ENCODE results near the gene COBL. TPM values are rescaled to one million over a fixed set of nuclear protein-coding genes. Genes with fewer than 3 reads are reported as not detected.

COBL gene
- total and polyA plus RNA-seq, 2 of the 4 experiments (the other 2 are of a cell fraction) = under 0.01 TPM; not detected in 1

- Histone ChIP-seq H3K27me3 (ENCODE audit: control insufficient read depth, insufficient read depth, low read length) (peaks cover 23% of the 10 kb centered on the region), H3K36me3 (ENCODE audit: control insufficient read depth, insufficient read depth, low read length) (no peaks in the 10 kb centered on the region), H3K9me3 (ENCODE audit: control insufficient read depth, insufficient read depth, low read length) (no peaks in the 10 kb centered on the region), H2BK15ac (ENCODE audit: low read depth, low read length) (no peak overlapping the region), H3K4ac (ENCODE audit: low read depth, low read length) (no peak overlapping the region), H4K5ac (ENCODE audit: low read depth, low read length) (no peak overlapping the region), H2AK5ac (ENCODE audit: low read depth, low read length) (no peak overlapping the region), H3K9me1 (ENCODE audit: insufficient read depth, low read length) (no peaks in the 10 kb centered on the region), H3K9ac (ENCODE audit: low read depth, low read length) (no peak overlapping the region), H3K56ac (ENCODE audit: extremely low read depth, insufficient read depth, low read length) (no peak overlapping the region), H3K79me1 (ENCODE audit: low read depth in 1 of 2, low read length in 2 of 2) (no peaks in the 10 kb centered on the region), H3K23ac (ENCODE audit: low read depth, low read length) (no peak overlapping the region), H3K4me3 (ENCODE audit: insufficient read depth, low read depth, low read length) (no peak overlapping the region), H4K91ac (ENCODE audit: insufficient read depth, low read depth, low read length) (no peak overlapping the region), H2BK20ac (ENCODE audit: low read depth, low read length) (no peak overlapping the region), H3K4me1 (ENCODE audit: control insufficient read depth, insufficient read depth, low read length) (no peaks in the 10 kb centered on the region), H2AFZ (replicated peaks; ENCODE audit: low read length, poor library complexity) (no peak overlapping the region), H2AK9ac (replicated peaks; ENCODE audit: low read depth, low read length, poor library complexity) (no peak overlapping the region), H2BK5ac (ENCODE audit: low read depth, low read length, poor library complexity, severe bottlenecking) (no peak overlapping the region), H3K14ac (replicated peaks; ENCODE audit: low read depth, low read length) (no peak overlapping the region), H3K4me2 (ENCODE audit: low read depth, low read length) (no peak overlapping the region), H3K27ac (ENCODE audit: insufficient read depth, low read length) (no peak overlapping the region), H2BK120ac (ENCODE audit: low read depth, low read length) (no peak overlapping the region), H4K20me1 (ENCODE audit: insufficient read depth, low read length) (no peaks in the 10 kb centered on the region), H3K18ac (ENCODE audit: low read depth, low read length) (no peak overlapping the region), H4K8ac (ENCODE audit: low read depth in 2 of 2, low read length in 2 of 2) (no peak overlapping the region)
- dilution Hi-C loops (cut with HindIII; ENCODE audit: low sequenced_read_pairs, unreplicated experiment) = no loop called here
- no peak for ATAC-seq (ENCODE audit: low read depth)
- no CpG with 5 or more reads among the region's 12 CpGs for WGBS, 2 experiments (ENCODE audit: extremely low coverage in 2 of 2, insufficient read length in 1 of 2)
- ChIA-PET CTCF (no interaction called here), POLR2A (ENCODE audit: unreplicated experiment) (no interaction called here)
- DNase-seq = no peak
- no TSS peak for BruUV-seq (replicated peaks)
- intact Hi-C loops (cut with micrococcal nuclease) = no loop called here
- no peak for TF ChIP-seq RCOR1 (IDR thresholded peaks at IDR 0.05; ENCODE audit: insufficient replicate concordance, low read length)
- TF ChIP-seq MAZ (IDR thresholded peaks at IDR 0.05; ENCODE audit: borderline replicate concordance, low read depth, low read length) = no peak
- no peak for TF ChIP-seq ELK1 (IDR thresholded peaks at IDR 0.05; ENCODE audit: borderline replicate concordance, low read depth, low read length)
- TF ChIP-seq CHD1 (IDR thresholded peaks at IDR 0.05; ENCODE audit: low read depth, low read length) = no peak
- no peak for TF ChIP-seq MXI1 (IDR thresholded peaks at IDR 0.05; ENCODE audit: borderline replicate concordance, low read depth, low read length)
- no peak for TF ChIP-seq MAFK (IDR thresholded peaks at IDR 0.05; ENCODE audit: low read depth, low read length)
- TF ChIP-seq SMC3 (IDR thresholded peaks at IDR 0.05; ENCODE audit: low read depth, low read length) = no peak
- TF ChIP-seq FOS (IDR thresholded peaks at IDR 0.05; ENCODE audit: low read depth, low read length) = no peak
- TF ChIP-seq, protein P1, sequence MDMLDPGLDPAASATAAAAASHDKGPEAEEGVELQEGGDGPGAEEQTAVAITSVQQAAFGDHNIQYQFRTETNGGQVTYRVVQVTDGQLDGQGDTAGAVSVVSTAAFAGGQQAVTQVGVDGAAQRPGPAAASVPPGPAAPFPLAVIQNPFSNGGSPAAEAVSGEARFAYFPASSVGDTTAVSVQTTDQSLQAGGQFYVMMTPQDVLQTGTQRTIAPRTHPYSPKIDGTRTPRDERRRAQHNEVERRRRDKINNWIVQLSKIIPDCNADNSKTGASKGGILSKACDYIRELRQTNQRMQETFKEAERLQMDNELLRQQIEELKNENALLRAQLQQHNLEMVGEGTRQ (IDR thresholded peaks at IDR 0.05; ENCODE audit: low read depth, low read length) = no peak
- no peak for TF ChIP-seq RAD21 (IDR thresholded peaks at IDR 0.05; ENCODE audit: low read length)
- in situ Hi-C loops (cut with MboI; ENCODE audit: low sequenced_read_pairs) = no loop called here
Measured at GRCh38 chr7:51080622-51081269, 235.9 kb downstream of the COBL start.

Data from IMR-90 (cell line).